ENCODE data around the gene LY86. TPM values are rescaled to one million over a fixed set of nuclear protein-coding genes. Genes with fewer than 3 reads are reported as not detected.

Gene LY86
- total RNA-seq, 4 donors from 2014 or later: 0.88 to 2.1 (median 1.6) TPM; not detected in 1

DNA sequence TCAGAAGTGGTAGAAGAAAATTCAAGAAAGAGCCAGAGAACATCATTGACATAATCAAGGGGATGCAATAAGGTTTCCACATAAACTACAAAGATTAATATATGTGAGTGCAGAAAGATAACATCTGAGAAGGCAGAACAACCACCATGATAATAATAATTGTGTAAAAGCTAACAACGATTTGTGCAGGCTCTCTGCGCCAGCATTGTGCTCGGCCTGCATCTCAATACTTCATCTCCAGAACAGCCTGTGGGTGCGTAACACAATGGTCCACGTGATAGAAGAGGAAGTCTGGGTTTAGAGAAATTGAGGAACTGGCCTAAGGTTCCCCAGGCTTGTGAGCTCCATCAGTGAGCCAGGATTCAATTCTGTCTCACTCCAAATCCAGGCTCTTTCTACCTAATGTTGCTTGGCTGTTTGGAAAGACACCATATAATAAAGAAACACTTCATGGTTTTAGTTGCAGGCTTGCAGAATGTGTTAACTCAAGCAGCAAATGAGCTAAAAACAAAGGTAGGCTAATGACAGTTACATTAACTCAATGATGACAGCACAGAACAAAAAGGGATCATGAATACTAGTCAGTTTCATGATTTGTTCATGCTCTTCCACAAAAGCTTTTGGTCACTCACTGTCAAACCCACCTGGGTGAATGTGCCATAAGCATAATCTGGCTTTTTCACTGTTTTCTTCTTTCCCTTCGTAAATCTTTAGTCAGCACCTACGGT is 71.2 kb downstream of the LY86 start:
- DNase-seq (ENCODE audit: low spot score in 2 of 2): peak; percentile 48 to 77
- no peak overlapping the region for H3K4me3 ChIP-seq (ENCODE audit: low read depth, poor library complexity, severe bottlenecking)
- no peak for TF ChIP-seq POLR2A (IDR thresholded peaks at IDR 0.05)
- TF ChIP-seq, protein P1, sequence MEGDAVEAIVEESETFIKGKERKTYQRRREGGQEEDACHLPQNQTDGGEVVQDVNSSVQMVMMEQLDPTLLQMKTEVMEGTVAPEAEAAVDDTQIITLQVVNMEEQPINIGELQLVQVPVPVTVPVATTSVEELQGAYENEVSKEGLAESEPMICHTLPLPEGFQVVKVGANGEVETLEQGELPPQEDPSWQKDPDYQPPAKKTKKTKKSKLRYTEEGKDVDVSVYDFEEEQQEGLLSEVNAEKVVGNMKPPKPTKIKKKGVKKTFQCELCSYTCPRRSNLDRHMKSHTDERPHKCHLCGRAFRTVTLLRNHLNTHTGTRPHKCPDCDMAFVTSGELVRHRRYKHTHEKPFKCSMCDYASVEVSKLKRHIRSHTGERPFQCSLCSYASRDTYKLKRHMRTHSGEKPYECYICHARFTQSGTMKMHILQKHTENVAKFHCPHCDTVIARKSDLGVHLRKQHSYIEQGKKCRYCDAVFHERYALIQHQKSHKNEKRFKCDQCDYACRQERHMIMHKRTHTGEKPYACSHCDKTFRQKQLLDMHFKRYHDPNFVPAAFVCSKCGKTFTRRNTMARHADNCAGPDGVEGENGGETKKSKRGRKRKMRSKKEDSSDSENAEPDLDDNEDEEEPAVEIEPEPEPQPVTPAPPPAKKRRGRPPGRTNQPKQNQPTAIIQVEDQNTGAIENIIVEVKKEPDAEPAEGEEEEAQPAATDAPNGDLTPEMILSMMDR (IDR thresholded peaks at IDR 0.05): no peak
- WGBS, 2 donors: 63 to 82% methylated on average over 7 of the region's 7 CpGs
- intact Hi-C loops (cut with DNase I; ENCODE audit: low total_unique reads): no loop called here

DNA sequence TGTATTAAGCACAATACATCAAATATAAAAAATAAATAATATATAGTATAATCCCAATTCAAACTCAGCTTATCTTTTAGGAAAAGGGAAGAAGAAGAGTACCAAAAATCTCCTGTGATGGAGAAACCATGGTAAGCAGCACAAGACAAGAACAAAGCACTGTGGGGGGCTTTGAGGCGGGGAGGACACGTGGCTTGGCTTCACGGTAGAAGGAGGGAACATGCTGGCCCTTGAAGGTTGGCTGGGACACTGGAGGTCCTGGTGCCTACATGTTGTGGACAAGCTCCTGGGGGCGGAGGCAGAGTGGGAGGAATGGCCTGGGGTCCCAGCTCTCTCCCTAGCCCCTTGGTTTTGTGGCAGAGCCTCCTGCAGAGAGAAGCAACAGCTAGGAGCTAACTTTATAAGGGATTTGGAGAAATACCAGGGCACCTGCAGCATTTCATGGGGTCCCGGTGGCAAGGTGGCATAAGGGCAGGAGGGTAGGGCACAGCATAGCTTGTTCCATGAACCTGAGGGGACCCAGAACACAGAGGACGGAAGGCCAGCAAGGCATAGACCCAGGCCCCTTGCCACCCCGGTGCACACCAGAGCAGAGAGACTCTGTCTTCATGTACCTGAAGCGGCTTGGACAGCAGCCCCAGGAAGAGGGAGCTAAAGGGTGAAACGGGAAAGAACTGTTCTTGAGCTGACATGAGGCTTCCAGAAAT is 72.0 kb downstream of the LY86 start:
- 85 to 94% methylated on average over 9 of the region's 9 CpGs for WGBS, 2 donors
- peak in 1 of 2 donors; percentile 52 for DNase-seq (ENCODE audit: low spot score in 2 of 2)
- intact Hi-C loops (cut with DNase I; ENCODE audit: low total_unique reads): no loop called here
- TF ChIP-seq POLR2A (IDR thresholded peaks at IDR 0.05): no peak
- TF ChIP-seq, protein P1 (IDR thresholded peaks at IDR 0.05): no peak
- no peak overlapping the region for H3K4me3 ChIP-seq (ENCODE audit: low read depth, poor library complexity, severe bottlenecking)

DNA sequence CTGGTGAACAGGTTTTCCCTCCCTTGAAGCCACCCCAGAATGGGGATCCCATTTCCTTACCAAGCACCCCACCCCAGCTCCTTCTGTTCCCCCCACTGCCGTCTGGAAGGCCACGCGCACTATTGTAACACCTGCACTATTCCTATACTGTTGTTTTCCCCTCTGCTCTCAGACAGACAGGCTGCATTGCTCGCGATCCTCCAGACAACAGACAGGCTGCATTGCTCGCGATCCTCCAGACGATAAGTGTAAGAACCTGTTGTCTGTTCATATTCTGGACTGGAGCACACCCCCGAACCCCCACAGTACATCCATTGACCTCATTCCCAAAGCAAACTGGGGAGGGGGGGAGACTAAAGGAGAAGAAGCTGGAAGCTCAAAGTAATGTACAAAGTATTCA is 72.7 kb downstream of the LY86 start:
- no peak for DNase-seq (ENCODE audit: low spot score in 2 of 2)
- no peak overlapping the region for H3K4me3 ChIP-seq (ENCODE audit: low read depth, poor library complexity, severe bottlenecking)
- intact Hi-C loops (cut with DNase I; ENCODE audit: low total_unique reads): no loop called here
- TF ChIP-seq, protein P1 (IDR thresholded peaks at IDR 0.05): no peak
- TF ChIP-seq POLR2A (IDR thresholded peaks at IDR 0.05): no peak
- 82 to 88% methylated on average over 9 of the region's 9 CpGs for WGBS, 2 donors

DNA sequence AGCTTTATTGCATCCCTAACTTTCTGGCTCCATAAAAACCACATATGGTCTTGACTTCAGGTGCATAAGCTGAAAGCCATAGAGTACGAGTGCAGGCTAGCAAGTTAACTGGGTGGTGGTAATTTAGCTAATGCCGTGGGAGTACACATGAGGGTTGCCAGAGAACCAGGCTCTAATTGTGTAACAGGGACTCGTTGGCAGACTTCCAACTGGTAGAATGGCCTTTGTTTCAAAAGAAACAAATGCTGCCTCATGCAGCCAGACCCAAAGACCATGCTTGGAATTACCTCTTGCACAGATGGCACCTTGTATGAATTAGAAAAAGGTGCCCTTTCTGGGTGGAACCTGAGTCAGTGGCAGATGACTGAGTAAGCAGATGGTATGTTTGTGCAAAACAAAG is 73.2 kb downstream of the LY86 start:
- intact Hi-C loops (cut with DNase I; ENCODE audit: low total_unique reads): no loop called here
- no peak overlapping the region for H3K4me3 ChIP-seq (ENCODE audit: low read depth, poor library complexity, severe bottlenecking)
- peak; percentile 78 to 87 for DNase-seq (ENCODE audit: low spot score in 2 of 2)
- 9 to 16% methylated on average over 3 of the region's 3 CpGs for WGBS, 2 donors
- TF ChIP-seq, protein P1 (IDR thresholded peaks at IDR 0.05): no peak
- no peak for TF ChIP-seq POLR2A (IDR thresholded peaks at IDR 0.05)

DNA sequence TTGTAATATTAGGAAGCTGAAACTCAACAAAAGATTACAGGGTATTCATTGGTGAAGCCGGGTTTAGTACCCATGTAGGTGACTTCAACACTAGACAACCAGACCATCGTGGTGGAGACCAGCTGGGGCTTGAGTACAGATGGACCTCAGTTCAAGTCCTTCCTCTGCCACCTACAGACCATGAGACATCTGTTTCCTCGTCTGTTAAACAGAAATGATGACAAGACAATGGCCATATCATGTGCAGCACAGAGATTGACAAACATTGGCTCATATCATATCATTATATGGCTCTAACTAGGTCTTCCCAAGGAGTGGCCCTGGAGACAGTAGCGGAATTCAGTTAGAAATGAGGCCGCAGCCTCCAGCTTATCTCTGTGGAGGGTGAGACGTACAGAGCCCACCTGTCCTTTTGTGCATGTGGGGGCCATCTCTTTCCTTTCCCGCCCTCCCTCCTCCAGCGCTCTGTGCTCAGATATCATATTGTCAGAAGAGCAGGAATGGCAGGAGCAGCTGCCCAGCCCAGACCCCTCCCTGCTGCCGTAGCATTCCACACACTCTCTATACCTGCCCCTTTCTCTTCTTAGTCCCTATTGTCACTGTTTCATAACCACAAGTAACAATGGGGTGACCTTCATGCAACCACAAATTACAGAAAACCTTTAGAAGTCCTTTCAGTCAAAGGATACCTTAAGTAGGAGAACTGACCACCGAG is 75.1 kb downstream of the LY86 start:
- intact Hi-C loops (cut with DNase I; ENCODE audit: low total_unique reads): no loop called here
- TF ChIP-seq POLR2A (IDR thresholded peaks at IDR 0.05): no peak
- TF ChIP-seq, protein P1 (IDR thresholded peaks at IDR 0.05): no peak
- no peak overlapping the region for H3K4me3 ChIP-seq (ENCODE audit: low read depth, poor library complexity, severe bottlenecking)
- peak in 1 of 2 donors; percentile 54 for DNase-seq (ENCODE audit: low spot score in 2 of 2)
- WGBS, 2 donors: 90 to 92% methylated on average over 10 of the region's 10 CpGs
